ENCODE results near the gene SLCO2A1.

The SLCO2A1 gene

DNA sequence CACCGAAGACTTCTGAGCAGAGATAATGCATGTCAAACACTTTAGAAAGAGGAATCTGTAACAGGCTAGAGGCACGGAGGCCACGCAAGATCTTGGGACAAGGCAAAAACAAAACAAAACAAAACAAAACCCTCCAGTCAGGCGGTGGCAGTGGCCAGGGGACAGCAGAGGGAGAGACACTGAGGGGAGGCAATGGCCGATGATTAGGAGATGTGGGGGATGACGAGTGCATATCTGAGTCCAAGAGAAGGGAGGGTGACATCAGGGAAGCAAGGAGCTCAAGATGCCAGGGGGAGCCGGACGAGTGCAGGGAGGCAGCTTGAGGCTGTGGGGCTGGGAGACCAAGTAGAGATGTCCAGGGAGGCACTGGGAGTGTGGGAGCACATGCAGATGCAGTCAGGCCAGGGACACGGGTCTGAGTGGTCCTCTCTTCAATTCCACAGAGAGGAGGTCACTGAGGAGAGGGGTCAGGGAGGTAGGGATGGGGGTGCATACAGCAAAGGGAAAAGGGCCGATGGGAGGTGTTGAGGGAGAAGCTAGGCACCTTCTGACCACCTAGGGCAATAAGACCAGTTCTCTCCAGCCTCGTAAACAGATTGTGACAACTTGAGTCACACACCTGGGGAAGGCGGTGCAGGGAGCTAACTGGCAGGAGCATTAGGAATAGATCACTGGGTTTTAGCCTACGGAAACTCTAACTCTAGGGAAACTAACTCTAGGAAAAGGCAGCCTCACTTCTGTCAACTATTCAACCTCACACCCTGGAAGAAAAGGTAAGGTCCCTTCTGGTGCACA is 29.6 kb downstream of the SLCO2A1 start:
- no peak for DNase-seq

DNA sequence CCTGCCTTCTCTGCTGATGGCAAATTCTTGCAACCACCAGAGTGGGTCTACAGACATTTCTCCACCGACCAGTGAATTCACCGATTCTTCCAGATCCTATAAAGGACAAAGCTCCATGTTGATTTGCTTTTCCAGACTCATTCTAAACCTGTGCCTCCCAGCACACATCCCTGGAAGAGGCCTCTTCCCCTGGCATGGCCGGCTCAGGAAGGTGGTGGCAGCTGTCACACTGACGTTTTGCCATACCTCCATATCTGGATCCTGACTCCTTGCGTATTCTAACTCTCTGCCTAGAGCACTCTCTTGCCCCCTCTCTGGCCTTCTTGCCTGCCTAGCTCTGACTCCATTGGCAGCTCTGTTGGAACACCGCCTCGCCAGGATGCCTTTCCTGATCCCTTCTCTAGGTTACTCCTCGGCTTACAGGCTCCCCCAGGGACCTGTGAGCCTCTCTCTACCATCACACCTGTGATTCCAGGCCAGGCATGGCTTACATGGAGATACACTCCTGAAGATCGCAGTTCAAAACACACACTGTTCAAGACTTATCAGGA is 31.0 kb downstream of the SLCO2A1 start:
- DNase-seq = no peak

DNA sequence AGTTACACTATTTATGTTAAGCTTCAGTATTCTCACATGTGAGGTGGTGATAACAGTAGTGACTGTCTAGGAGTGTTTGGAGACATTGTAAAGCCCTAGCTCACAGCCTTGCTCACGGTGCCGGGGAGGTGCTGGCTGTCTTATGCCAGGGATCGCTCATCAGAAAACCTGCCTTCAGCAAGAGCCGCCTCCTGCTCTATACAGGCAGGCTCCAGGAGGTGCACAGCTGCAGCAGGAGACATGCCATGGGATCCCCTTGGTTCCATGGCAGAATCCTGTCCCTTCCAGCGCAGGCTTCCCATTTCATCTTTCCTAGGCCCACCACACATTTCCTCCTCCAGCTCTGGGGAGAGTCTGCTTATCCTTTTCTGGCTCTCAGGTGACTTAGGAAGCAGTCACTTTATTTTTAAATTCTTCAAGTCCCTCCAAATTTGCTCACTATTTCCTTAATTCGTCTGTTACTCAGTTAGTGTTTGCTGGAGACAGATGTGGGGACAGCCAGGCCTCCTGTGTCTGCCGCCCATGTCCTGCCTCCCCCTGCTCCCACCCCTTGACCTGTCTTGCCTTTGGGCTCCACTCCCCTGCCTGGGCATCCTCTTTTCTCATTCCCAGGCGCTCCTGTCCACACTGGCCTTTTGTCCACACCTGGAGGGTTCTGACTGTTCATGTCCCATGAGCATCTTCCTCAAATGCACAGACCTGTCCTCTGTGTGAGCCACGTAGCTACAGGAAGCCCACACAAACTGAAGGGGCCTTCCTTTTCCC is 31.7 kb downstream of the SLCO2A1 start:
- no peak for DNase-seq

- DNase-seq = no peak
Observed at GRCh38 chr3:133996996-133997395, 32.7 kb downstream of the SLCO2A1 start.

DNA sequence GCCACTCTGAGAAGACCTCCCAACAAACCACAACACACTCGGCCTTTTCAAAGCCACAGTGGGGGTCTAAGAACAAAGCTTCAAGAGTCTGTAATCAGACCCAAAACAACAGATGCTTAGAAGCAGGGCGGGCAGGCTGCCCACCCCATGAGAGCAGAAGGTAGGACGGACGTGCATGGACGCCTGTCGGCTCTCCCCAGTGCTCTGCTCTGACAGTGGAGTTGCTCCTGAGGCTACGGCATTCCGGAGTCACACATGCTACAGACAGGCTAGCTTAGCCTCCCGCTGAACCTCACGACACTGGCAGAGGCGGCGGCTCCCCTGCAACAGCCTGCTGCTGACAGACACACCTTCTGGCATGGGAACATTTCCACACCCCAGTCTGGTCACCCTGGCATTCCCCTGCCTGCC is 33.5 kb downstream of the SLCO2A1 start:
- peak; percentile 26 for DNase-seq

DNA sequence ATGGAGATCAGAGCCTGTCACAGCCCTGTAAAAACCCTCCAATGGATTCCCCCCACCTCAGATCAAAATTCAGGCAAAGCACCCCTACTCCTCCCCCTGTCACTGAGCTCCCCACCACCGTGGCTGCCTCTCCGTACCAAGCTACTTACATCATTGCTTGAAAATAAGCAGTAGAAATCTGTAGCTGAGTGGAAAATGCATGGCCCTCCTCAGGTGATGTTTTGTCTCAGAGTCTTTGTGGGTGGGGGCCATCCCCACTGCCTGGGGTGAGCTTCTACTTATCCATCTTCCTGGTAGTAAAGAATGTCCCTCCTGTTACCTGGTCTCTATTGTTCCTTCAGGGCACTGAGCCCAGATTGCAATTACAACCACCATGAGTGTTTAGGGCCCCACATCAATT is 34.5 kb downstream of the SLCO2A1 start:
- no peak for DNase-seq

GRCh38 chr3:133994166-133994890 is 35.4 kb downstream of the SLCO2A1 start:
- no peak for DNase-seq

GRCh38 chr3:133992951-133993620 is 36.6 kb downstream of the SLCO2A1 start:
- no peak for DNase-seq

GRCh38 chr3:133992381-133992780 is 37.3 kb downstream of the SLCO2A1 start:
- no peak for DNase-seq

DNA sequence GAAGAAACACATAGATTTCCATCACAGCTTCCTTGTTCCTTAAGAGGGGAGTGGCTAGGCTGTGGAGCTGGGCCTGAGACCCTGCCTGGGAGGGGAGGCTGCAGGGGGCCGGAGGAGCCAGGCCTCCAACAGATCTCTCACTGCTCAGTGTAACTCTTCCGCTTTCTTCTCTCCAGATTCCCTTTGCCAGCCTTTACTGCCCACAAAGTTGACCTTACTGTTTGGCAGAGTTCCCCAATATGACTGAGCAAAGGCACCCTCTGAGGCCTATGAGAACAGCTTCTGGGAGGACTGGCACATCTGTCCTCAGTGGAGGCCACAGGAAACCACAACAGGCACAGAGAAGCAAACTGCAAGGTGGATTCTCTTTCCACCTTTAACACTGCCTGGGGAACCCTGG is 38.1 kb downstream of the SLCO2A1 start:
- DNase-seq = no peak

GRCh38 chr3:133991209-133991608 is 38.5 kb downstream of the SLCO2A1 start:
- no peak for DNase-seq

DNA sequence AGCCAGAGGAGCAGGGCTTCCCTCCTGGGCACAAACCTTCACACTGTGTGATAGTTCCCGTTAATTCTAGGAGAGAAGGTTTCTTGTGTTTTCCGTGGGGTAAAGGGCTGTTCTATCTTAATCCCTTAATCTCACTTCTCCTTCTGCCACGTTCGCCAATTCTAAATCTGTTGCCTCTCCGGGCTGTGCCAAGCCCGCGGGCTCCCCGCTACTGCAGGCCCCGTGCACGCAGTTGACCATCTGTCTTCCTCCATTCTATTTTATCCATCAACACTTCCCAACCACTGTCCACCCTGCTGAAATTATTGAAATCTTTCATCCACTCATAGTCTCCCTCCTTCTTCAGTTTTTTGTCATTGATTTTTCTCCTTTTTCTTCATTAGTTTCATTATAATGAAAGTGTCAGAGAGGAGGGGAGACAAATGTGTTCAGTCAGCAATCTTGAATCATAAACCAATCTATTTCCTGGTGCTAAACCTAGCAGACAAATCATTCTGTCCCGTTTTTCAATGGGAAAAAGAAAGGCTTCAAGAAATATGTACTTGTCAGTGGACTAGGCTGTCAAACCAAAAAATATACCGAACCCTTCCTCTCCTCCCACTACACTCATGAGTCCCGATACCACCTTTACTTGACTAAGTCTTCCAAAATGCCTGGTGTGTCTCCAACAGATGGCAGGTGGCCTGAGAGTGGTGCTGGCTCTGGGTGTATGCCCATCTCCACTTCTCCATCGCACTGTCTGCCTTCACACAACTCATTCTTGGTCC is 39.6 kb downstream of the SLCO2A1 start:
- DNase-seq = no peak

GRCh38 chr3:133988631-133989161 is 41.0 kb downstream of the SLCO2A1 start:
- DNase-seq = no peak

GRCh38 chr3:133987948-133988484 is 41.7 kb downstream of the SLCO2A1 start:
- no peak for DNase-seq

DNA sequence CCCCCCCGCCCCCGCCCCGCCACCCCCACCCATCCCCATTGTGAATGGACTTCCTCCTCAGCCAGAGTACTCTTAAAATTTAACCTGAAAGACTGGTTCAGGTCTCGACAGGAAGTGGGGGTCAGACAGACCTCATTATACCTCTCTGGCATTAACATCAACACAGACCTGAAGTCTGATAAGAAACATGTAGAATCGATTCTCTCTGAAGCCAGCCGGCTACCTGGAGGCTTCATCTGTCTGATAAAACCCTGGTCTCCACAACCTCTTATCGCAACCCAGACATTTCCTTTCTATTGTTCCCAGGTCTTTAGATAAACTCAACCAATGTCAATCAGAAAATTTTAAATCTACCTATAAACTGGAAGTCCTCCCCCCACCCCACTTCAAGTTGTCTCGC is 42.6 kb downstream of the SLCO2A1 start:
- DNase-seq = no peak

DNA sequence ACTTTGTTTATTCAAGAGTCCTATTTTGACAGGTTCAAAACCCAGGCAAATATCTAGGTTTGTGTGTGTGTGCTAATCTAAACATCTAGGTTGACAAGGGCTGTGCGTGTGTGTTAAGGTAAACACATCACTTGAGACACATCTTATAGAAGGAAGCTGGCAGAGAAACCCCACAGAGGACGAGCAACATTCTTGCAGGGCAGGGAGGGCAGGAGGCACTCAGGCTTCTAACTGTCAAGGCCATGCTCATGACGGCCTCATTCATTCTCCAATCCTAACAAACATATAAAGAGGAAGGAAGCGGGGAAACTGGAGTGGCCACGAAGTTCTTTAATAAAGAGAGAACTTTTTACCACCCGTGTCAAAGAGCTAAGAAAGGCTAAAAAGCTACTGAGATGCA is 43.4 kb downstream of the SLCO2A1 start:
- no peak for DNase-seq

GRCh38 chr3:133984975-133985374 is 44.8 kb downstream of the SLCO2A1 start:
- no peak for DNase-seq

- DNase-seq = no peak
Observed at GRCh38 chr3:133983576-133984560, 45.9 kb downstream of the SLCO2A1 start.

DNA sequence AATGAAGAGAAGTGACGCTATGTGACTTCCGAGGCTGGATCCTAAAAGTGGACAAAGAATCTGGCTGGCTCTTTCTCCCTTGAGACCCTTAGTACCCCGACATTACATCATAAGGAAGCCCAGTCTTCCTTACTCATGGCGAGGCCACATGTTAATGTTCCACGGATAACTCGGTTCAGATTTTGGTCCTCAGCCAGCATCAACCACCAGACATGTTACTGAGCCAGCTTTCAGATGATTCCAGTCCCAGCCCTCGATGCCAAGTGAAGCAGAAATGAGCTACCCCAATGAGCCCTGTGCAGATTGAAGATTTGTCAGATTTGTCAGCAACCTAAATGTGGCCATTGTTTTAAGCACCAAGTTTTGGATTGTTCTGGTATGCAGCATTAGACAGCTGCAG is 46.6 kb downstream of the SLCO2A1 start:
- no peak for DNase-seq

DNA sequence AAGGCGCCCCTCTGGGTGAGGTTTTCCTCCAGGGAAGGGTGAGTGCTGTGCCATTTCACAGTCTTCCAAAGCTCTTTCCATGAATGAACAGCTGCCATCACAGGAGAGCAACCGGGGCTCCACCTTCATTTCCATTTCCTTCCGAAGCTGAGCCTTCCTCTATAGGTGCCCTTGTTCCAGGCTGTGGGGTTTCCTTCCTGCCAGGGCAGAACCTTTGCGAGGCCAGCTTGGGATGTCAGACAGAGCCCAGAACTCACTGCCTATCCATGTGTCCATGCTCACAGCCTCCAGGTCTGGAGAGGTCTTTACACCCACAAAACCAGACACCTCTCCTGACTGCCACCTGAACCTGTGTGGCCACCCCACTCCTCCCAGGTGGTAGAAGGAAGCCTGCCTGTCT is 49.2 kb downstream of the SLCO2A1 start:
- DNase-seq = no peak
